22Rv1 (cell line): ENCODE measurements around the gene CCDC13.
A peak's percentile ranks its signal among the peaks of the same experiment; 100 is the strongest.

Experiments
- H3K27ac ChIP-seq: fragments of 450-650 bp; 2 replicates; pipeline ENCODE4 v1.5.1; 2017
- ZFX ChIP-seq: fragments of 450-650 bp; IDR thresholded peaks from 2 replicates; pipeline ENCODE4 v1.6.1; 2017; ENCODE audit warnings: antibody characterized with exemption, borderline replicate concordance
- TF ChIP-seq, protein P1 (sequence below): fragments of 450-650 bp; IDR thresholded peaks from 2 replicates; pipeline ENCODE4 v1.5.1; 2017; ENCODE audit warnings: mild to moderate bottlenecking

Gene CCDC13

DNA sequence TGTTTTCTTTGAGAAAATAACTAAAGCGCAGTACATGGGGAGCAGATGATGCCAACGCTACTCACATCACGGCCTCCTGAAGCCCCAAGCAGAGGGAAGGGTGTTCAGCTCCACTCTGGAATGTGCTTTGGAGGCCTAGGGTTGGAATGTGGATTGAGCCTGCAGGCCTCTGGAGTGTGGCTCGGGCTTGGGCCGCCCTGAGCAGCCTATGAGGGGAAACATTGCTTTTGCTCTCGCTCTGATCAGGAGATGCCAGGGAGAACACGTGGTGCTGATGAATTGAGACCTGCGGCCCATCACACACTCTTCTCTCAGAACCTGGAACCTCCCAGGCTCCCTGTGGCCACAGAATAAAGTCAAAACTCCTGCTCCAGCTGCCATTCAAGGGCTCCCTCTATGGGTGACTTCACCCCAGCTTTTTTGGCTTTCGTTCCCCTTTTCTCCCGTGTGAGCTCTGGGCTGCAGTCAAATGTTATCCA is 23.3 kb downstream of the CCDC13 start:
- H3K27ac ChIP-seq: no peak overlapping the region
- TF ChIP-seq, protein P1, sequence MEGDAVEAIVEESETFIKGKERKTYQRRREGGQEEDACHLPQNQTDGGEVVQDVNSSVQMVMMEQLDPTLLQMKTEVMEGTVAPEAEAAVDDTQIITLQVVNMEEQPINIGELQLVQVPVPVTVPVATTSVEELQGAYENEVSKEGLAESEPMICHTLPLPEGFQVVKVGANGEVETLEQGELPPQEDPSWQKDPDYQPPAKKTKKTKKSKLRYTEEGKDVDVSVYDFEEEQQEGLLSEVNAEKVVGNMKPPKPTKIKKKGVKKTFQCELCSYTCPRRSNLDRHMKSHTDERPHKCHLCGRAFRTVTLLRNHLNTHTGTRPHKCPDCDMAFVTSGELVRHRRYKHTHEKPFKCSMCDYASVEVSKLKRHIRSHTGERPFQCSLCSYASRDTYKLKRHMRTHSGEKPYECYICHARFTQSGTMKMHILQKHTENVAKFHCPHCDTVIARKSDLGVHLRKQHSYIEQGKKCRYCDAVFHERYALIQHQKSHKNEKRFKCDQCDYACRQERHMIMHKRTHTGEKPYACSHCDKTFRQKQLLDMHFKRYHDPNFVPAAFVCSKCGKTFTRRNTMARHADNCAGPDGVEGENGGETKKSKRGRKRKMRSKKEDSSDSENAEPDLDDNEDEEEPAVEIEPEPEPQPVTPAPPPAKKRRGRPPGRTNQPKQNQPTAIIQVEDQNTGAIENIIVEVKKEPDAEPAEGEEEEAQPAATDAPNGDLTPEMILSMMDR: no peak
- TF ChIP-seq ZFX: no peak

DNA sequence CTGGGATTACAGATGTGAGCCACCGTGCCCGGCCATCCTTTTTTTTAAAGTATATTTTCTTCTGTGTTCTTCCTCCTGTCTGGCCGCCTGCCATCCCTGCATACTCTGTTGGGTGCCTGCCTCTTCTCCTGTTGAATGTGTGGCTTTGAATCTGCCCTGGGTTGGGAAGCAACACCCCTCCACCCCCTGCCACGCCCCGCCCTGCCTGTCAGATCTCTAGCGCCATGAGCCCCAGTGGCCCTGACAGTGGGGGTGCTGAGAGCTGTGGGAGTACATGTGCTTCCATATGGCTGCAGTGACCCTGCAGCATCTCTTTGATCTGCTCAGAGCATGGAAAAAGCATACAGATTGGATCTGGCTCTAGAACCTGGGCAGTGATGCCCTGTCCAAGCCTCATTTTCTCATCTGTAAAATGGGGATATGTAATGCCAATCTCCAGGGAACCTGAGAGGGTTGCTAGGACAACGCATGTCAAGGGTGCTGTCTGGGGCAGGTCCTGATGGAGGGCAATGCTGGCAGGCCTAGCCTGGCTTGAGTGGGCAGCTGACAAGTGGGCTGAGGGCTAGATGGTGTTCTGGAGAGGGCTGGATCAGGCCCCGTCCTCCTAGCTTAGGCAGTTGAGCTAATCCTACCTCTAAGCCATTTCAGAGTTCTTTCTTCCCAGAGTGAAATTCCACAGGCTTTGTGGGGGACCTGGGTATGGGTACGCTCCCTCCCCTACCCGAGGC is 23.9 kb downstream of the CCDC13 start:
- no peak overlapping the region for H3K27ac ChIP-seq
- TF ChIP-seq, protein P1: no peak
- no peak for TF ChIP-seq ZFX

DNA sequence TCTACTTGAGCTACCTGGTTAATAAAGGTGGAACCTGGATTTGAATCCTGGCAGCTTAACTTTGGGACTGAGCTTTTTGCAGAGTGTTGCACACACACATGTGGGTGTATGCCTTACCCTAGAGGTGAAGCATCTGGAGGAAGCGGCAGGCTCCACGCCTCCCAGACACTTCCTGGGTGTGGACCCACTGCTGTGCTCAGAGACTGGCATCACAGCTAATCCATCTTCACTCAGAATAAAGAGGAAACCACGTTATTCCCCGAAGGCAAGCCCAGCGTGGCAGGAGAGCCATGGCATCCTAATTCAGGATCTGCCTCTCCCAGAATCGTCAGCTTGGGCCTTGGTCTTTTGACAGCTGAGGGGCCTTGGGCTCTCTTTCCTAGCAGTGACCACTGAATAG is 25.5 kb downstream of the CCDC13 start:
- no peak for TF ChIP-seq ZFX
- TF ChIP-seq, protein P1: no peak
- H3K27ac ChIP-seq: no peak overlapping the region

DNA sequence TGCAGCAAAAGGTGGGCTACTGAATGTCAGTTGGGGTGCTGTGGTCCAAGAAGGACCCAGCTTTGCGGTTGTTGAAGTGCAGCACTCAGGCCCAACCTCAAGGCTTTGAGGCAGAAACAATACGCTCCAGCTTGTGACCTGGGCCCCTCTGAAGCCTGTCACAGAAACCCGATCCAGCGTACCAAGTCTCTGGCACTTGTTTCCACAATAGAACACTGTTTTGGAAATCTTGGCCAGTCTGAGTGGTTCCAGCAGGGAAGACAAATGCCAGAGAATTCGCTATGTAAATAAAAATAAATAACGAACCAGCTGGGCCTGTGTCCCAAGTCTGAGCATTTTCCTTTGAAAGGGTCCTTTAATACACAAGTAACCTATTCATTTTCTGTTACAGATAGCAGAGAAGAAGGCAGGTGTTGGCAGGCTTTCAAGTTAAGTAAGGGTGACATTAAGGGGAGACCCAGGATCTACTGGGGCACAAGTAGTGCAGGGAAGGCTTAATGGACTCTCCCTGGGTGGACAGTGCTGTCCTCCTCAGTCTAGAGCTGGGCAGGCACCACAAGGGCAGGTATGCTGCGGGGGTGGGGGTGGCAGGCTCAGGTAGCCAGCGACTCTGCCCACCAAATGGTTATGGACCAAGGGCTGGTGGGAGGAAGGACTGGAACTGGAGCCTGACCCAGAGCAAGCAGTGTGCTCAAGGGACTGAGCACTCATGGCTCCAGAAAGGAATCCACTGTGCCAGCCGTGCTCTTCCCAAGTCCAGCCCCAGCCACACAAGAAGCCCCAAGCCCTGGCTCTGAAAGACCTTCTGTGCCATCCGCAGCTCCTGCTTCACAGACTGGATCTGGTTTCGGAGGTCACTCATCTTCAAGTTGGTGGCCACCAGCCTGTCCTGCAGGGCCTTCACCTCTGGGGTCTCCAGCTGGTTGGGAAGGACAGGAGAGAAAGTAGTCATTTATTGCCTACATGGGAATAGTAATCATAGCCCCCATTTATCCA is 26.3 kb downstream of the CCDC13 start:
- H3K27ac ChIP-seq: peak overlapping the region; percentile 35; the same call in 1 of the 2 replicates
- TF ChIP-seq, protein P1: no peak
- TF ChIP-seq ZFX: no peak

DNA sequence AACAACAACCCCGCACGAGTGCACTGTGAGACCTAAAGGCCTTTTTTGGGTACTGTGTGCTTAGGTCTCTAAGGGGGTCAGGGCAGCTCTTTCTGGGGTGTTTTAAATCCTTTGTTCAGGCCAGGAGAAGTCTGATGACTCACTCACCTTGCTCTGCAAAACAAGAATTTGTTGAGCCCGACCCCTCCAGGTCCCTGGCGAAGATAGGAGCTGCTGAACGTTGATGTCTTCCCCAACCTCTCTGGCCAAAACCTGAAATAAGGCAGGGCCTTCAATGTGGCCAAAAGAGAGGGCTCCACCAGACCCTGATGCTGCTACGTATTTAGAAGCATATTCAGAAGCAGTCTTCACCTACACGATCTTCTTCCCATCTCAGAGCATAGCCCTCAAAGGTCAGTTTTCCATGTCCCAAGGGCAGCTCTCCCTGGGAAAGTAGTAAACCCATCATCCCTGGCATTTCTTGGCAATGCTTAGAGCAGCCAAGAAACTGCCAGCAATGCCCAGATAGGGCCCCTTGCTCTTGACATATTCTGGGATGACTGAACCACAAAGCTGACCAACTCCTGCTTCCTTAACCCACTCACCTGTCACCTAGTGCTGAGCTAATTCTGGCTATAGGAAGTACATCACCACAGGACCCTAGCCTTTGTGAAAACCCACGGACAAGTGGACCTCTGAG is 27.1 kb downstream of the CCDC13 start:
- TF ChIP-seq, protein P1: no peak
- TF ChIP-seq ZFX: no peak

DNA sequence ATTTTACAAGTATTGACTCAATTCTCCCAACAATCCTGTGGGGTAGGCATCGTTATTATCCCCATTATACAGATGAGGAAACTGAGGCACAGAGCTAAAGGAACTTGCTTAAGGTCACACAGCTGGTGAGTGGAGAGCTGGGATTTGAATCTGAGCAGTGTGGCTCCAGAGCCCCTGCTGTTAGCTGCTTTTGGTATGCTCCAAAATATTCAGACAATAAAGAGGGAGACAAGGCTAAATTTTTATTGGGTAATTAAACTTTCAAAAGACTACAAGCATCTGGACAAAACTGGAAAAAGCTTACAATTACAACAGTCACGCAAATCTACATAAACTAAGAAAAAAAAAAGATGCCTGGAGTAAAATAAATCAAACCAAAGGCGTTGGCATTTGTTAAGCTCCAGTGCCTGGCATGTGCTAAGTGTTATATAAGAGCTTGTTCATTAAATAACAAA is 27.7 kb downstream of the CCDC13 start:
- no peak overlapping the region for H3K27ac ChIP-seq
- TF ChIP-seq ZFX: no peak
- TF ChIP-seq, protein P1: no peak

More for the DNA sequence above, 27.1 kb downstream of the CCDC13 start:
- peak overlapping the region; percentile 35; the same call in 1 of the 2 replicates for H3K27ac ChIP-seq
